ENCODE measurements around the gene CAV2.

The CAV2 gene

DNA sequence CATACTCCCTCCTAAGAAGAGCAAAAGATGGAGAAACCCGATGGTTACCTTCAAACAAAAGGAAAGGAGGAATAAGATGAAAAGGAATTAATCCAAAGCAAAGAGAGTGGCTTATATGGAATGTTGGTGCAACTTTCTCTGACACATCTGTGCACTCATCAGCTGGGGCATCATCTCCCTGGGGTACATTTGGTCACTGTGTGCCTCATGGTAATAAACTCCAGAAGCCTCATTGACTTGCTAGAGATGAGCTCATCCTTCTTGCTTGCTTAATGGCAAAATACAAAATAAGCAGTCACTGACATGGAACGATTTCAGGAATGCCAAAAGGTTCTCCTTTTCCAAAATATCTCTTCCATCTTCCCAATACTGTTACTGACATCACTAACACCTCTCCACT lies 47.8 kb downstream of the CAV2 start:
- DNase-seq (ENCODE audit: low spot score), result no peak

DNA sequence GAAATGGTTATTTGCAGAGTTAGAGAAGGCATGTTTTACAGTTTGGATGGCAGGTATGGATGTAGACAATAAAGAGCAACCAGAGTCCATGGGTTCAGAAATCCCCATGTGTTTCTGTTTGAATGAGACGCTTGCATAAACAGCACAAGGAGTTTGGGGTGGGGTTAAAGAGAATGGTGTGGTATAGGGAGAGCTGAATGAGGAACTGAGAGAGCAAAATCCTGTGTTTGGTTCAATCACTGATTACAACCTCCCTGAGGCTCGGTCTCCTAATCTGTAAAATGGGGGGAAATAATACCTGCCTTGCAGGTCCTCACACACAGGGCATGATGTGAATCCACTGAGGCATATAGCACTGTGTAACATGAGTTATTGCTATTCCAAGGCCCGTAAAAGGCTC lies 49.0 kb downstream of the CAV2 start:
- no peak for DNase-seq (ENCODE audit: low spot score)

DNA sequence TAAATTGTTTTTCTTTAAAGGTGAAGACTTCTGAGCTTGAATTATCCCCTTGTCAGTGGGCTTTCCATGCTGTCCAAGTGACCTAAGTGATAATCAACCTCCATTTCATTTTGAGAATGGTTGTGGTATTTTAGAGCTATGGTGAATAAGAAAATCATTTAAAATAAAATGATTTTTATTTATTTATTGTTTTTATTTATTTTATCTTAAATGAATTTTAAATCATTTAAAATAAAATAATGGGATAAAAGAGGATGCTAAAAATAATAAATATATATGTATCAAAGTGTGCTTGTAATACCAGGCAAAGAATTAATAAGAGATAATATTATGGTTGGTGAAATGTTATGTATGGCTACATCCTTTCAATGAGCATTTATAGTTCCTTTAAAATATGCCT lies 49.8 kb downstream of the CAV2 start:
- no peak for DNase-seq (ENCODE audit: low spot score)

DNA sequence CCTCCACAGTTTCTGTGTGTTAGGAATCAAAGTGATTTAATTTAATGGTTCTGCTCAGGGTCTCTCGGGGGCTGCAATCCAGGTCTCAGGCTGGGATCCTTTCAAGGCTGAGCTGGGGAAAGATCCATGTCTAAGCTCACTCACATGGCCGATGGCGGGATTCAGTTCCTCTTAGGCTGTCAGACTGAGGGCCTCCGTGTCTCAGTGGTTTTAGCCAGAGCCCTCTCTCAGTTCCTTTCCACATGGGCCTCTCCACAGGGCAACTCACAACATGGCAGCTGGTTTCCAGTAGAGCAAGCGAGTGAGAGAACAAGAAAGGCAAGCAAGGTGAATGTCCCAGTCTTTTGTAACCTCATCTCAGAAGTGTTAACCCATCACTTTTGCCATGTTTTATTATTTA lies 52.2 kb downstream of the CAV2 start:
- DNase-seq (ENCODE audit: low spot score), result no peak

DNA sequence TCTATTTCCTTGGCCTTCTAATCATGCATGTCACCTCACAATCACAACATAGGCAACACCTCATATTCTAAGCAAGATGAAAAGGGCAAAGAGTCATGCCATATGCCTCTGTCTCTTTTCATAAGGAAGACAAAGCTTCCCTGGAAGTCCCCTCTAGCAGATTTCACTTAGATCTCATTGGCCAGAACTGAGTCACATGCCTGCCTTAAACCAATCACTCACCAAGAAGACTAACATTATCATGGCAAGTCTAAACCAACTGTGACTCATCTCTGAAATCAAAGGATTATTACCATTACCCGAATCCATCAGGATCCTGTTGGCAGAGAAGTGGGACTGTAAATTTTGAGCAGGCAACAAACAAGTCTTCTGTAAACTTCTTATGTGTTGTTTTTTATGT lies 53.1 kb downstream of the CAV2 start:
- no peak for DNase-seq (ENCODE audit: low spot score)

DNA sequence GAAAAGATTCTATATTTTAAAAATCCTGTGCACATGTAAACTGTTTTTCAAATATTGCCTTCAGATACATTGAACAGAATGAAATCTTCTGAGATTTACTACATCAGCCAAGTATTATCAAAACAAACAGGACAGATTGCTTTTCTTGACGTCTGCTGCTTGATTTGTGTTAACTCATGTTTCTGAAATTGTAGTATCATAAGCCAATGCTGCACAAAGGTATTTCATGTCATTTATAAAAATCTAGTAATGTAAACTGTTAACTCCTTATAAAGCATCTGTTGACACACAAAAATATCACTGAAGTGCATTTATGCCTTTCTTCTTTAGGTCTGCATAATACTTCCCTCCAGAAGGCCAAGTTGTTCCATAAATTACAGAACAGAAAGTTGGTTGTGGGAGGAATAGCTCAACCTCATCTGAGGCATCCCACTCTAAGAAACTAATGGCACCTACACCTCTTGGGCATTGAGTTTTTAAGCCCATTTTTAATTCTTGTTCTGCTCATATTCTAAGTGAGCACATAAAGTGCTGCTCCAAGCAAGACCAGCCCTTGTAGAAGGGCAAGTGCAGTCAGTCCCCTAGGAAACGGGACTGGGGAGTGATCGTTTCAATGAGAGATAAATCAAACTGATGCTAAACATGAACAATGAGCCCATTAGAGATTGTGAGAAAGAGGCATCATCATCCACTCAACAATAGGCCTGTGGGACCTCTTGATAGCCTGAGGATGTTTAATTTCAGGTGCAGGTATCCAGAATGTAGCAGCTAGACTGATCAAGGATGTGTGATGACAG lies 53.8 kb downstream of the CAV2 start:
- no peak for DNase-seq (ENCODE audit: low spot score)

DNA sequence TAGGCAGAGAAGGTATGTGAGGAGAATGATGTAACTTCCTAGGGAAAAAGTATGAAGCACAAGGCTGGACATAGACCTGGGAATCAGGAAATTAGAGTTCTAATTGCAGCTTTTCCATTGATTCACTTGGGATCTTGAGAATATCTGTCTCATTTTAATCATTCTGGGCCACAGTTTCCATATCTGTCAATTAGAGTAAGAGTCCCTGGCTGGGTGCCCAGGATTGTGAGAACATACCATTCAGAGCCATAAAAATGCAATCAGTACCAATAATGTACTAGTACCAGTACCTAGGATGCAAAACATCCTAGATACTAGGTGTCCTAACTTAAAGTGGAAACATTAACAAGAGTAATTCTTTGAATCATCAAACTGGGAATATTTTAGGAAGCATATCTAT lies 54.9 kb downstream of the CAV2 start:
- no peak for DNase-seq (ENCODE audit: low spot score)

DNA sequence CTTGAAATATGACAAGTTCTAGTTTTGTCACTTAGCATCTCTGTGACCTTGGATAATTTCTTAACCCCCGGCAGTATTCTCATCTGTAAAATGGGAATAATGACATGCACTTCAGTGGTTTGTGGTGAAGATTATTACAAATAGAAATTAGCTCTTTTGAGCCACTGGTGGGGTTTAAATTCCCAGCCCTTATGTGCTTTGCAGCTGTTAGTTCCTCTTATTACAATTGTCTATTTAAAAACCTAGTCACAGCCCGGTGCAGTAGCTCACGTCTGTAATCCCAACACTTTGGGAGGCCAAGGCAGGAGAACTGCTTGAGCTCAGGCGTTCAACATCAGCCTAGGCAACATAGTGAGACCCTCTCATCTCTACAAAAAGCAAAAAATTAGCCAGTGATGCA lies 55.4 kb downstream of the CAV2 start:
- DNase-seq (ENCODE audit: low spot score), result no peak

DNA sequence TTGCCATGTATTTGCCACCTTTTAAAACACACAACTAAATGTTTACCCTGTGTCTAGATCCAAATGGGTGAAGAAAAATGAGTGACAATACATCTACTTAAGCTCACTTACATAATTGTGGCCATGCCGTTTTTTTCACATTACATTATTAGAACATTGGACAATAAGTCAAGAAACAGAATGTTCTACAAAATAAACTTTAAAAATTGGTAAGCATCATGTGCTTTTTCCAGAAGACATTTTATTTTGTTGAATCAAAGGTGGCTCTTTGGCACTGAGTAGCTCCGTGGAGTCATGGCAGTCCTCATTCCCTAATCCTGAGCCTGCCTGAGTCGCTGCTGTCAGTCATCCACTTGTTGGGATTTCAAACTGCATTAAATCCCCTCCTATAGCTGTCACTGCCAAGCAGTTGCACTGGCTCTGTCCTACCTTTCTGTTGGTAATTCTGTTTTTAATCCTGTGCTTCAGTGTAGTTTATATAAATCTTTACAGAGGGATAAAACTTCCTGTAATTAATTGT lies 57.6 kb downstream of the CAV2 start:
- no peak for DNase-seq (ENCODE audit: low spot score)

DNA sequence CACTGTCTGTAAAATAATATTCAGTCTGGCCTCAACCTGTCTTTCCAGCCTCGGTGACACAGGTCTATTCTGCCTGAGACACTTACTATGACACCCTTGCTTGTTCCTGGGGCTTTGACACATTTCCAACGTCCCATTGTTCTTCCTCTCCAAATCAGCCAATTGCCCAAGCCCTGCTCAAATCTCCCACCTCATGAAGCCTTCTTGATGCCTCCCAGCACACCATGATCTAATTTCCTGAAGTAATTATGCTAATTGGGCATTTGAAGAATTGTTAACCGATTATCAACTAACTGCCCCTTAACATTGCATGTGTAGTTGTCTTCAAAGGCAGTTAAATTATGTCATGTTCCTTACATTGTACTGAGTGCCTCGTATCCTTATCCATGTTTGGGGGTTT lies 58.4 kb downstream of the CAV2 start:
- no peak for DNase-seq (ENCODE audit: low spot score)
